H9 (cell line): ENCODE measurements around the gene DGCR8. TPM values are rescaled to one million over a fixed set of nuclear protein-coding genes. Genes with fewer than 3 reads are reported as not detected.

Experiments
- DNase-seq: peaks from one replicate; pipeline ENCODE4 v3.0.0-alpha.2; 2017
- H2AFZ ChIP-seq: one replicate; pipeline ENCODE4 v1.6.1; 2013; ENCODE audit warnings: mild to moderate bottlenecking, low read length, control low read depth, moderate library complexity
- H2AK5ac ChIP-seq: 2 replicates; pipeline ENCODE4 v1.6.1; 2013; ENCODE audit warnings: low read length, control low read depth, mixed read lengths; ENCODE audit not compliant: insufficient read length
- H2BK120ac ChIP-seq: one replicate; pipeline ENCODE4 v1.6.1; 2013; ENCODE audit warnings: low read depth, mild to moderate bottlenecking, low read length, control low read depth, inconsistent platforms; ENCODE audit not compliant: poor library complexity, severe bottlenecking
- H2BK12ac ChIP-seq: 2 replicates; pipeline ENCODE4 v1.6.1; 2013; ENCODE audit warnings: low read length, control low read depth, mixed read lengths, low read depth; ENCODE audit not compliant: insufficient read length
- H2BK15ac ChIP-seq: 2 replicates; pipeline ENCODE4 v1.6.1; 2013; ENCODE audit warnings: low read depth, low read length, control low read depth
- H2BK20ac ChIP-seq: one replicate; pipeline ENCODE4 v1.6.1; 2013; ENCODE audit warnings: low read depth, mild to moderate bottlenecking, low read length, control low read depth, inconsistent platforms; ENCODE audit not compliant: poor library complexity, severe bottlenecking
- H2BK5ac ChIP-seq: 2 replicates; pipeline ENCODE4 v1.6.1; 2013; ENCODE audit warnings: low read length, control low read depth, mixed read lengths; ENCODE audit not compliant: insufficient read length
- H3K14ac ChIP-seq: 2 replicates; pipeline ENCODE4 v1.6.1; 2013; ENCODE audit warnings: low read length, control low read depth; ENCODE audit not compliant: insufficient read depth
- H3K18ac ChIP-seq: 2 replicates; pipeline ENCODE4 v1.6.1; 2013; ENCODE audit warnings: low read depth, mild to moderate bottlenecking, mixed read lengths, low read length, control low read depth; ENCODE audit not compliant: insufficient read length
- H3K23ac ChIP-seq: 2 replicates; pipeline ENCODE4 v1.6.1; 2013; ENCODE audit warnings: low read length, control low read depth, mixed read lengths, low read depth; ENCODE audit not compliant: insufficient read length
- H3K23me2 ChIP-seq: 2 replicates; pipeline ENCODE4 v1.6.1; 2013; ENCODE audit warnings: low read depth, mild to moderate bottlenecking, mixed read lengths, low read length, control low read depth; ENCODE audit not compliant: insufficient read length, poor library complexity, severe bottlenecking
- H3K27ac ChIP-seq: 2 replicates; pipeline ENCODE4 v1.5.1; 2013; ENCODE audit warnings: low read length, control low read depth, mixed read lengths, low read depth; ENCODE audit not compliant: insufficient read length
- H3K27me3 ChIP-seq: 2 replicates; pipeline ENCODE4 v1.6.1; 2013; ENCODE audit warnings: low read length, control low read depth, inconsistent platforms; ENCODE audit not compliant: insufficient read depth
- H3K4ac ChIP-seq: 2 replicates; pipeline ENCODE4 v1.6.1; 2013; ENCODE audit warnings: low read depth, mild to moderate bottlenecking, control low read depth, inconsistent platforms, low read length, moderate library complexity
- H3K4me1 ChIP-seq: 2 replicates; pipeline ENCODE4 v1.6.1; 2013; ENCODE audit warnings: low read length, control low read depth, inconsistent platforms; ENCODE audit not compliant: insufficient read depth
- H3K4me2 ChIP-seq: 2 replicates; pipeline ENCODE4 v1.6.1; 2013; ENCODE audit warnings: low read length, control low read depth, mixed read lengths; ENCODE audit not compliant: insufficient read length, insufficient read depth
- H3K56ac ChIP-seq: 2 replicates; pipeline ENCODE4 v1.6.1; 2013; ENCODE audit warnings: low read depth, mild to moderate bottlenecking, mixed read lengths, low read length, control low read depth; ENCODE audit not compliant: insufficient read length
- H3K79me1 ChIP-seq: 2 replicates; pipeline ENCODE4 v1.6.1; 2013; ENCODE audit warnings: low read depth, mild to moderate bottlenecking, moderate library complexity, low read length, control low read depth, inconsistent platforms; ENCODE audit not compliant: insufficient read depth, poor library complexity, severe bottlenecking
- H3K79me2 ChIP-seq: 2 replicates; pipeline ENCODE4 v1.6.1; 2013; ENCODE audit warnings: low read length, control low read depth, inconsistent platforms; ENCODE audit not compliant: insufficient read depth
- H3K9ac ChIP-seq: 2 replicates; pipeline ENCODE4 v1.6.1; 2013; ENCODE audit warnings: low read length, control low read depth, mixed read lengths; ENCODE audit not compliant: insufficient read length; ENCODE audit errors: extremely low read depth
- H3K9me3 ChIP-seq: one replicate; pipeline ENCODE4 v1.6.1; 2013; ENCODE audit warnings: low read depth, low read length, inconsistent platforms; ENCODE audit not compliant: control insufficient read depth
- H3T11ph ChIP-seq: one replicate; pipeline ENCODE4 v1.6.1; 2013; ENCODE audit warnings: mild to moderate bottlenecking, low read length, control low read depth, inconsistent platforms
- H4K20me1 ChIP-seq: one replicate; pipeline ENCODE4 v1.6.1; 2013; ENCODE audit not compliant: control insufficient read depth, insufficient read length, insufficient read depth
- H4K5ac ChIP-seq: 2 replicates; pipeline ENCODE4 v1.6.1; 2013; ENCODE audit warnings: low read depth, mild to moderate bottlenecking, mixed read lengths, low read length, control low read depth; ENCODE audit not compliant: insufficient read length
- H4K8ac ChIP-seq: replicated peaks from 2 replicates; pipeline ENCODE4 v1.6.1; 2013; ENCODE audit warnings: low read length, control low read depth, mixed read lengths, low read depth; ENCODE audit not compliant: insufficient read length
- H4K91ac ChIP-seq: 2 replicates; pipeline ENCODE4 v1.6.1; 2013; ENCODE audit warnings: low read depth, mild to moderate bottlenecking, moderate library complexity, mixed read lengths, low read length, control low read depth; ENCODE audit not compliant: insufficient read length
- H3K27ac Mint-ChIP-seq, 3 experiments: 2 replicates in 2 of 3; 3 replicates in 1 of 3; pipeline ENCODE4 v1.8.0; 2020 to 2021; ENCODE audit warnings: mixed read lengths in 3 of 3, mild to moderate bottlenecking in 1 of 3, moderate library complexity in 1 of 3
- H3K27me3 Mint-ChIP-seq: 2 replicates; pipeline ENCODE4 v1.8.0; 2021; ENCODE audit warnings: low read depth, mild to moderate bottlenecking, moderate library complexity, mixed read lengths
- H3K36me3 Mint-ChIP-seq, 3 experiments: 2 replicates in 2 of 3; 3 replicates in 1 of 3; pipeline ENCODE4 v1.8.0; 2020 to 2021; ENCODE audit warnings: low read depth in 3 of 3, mixed read lengths in 3 of 3; ENCODE audit not compliant: insufficient read depth in 1 of 3
- H3K4me1 Mint-ChIP-seq, 2 experiments: 2 replicates each; pipeline ENCODE4 v1.8.0; 2020; ENCODE audit warnings: mixed read lengths in 2 of 2
- H3K4me3 Mint-ChIP-seq, 2 experiments: 2 replicates in 1 of 2; 3 replicates in 1 of 2; pipeline ENCODE4 v1.8.0; 2020 to 2021; ENCODE audit warnings: mild to moderate bottlenecking in 2 of 2, mixed read lengths in 2 of 2, moderate library complexity in 1 of 2
- H3K9me3 Mint-ChIP-seq, 2 experiments: 2 replicates in 1 of 2; 3 replicates in 1 of 2; pipeline ENCODE4 v1.8.0; 2020; ENCODE audit warnings: mild to moderate bottlenecking in 2 of 2, mixed read lengths in 2 of 2, moderate library complexity in 1 of 2
- CTCF ChIP-seq: fragments of 200-600 bp; sonication (generic); conservative IDR thresholded peaks from 3 replicates; pipeline ENCODE4 v1.8.0; 2021; ENCODE audit warnings: antibody characterized with exemption, mild to moderate bottlenecking
- WGBS: extraction: QIAGEN DNeasy Blood & Tissue Kit; methylation state at CpG from one replicate; pipeline ENCODE4 v1.1.7; 2013; ENCODE audit warnings: missing lambda C conversion rate, low lambda C conversion rate, mixed read lengths; ENCODE audit not compliant: insufficient read length; ENCODE audit errors: extremely low coverage; 5-methylcytosine and 5-hydroxymethylcytosine counted together
- total RNA-seq: library from RNA; stranded (reverse); gene quantifications from 2 replicates; pipeline ENCODE4 v1.2.1, GENCODE V29; 2021

The DGCR8 gene
- total RNA-seq, 1 experiment from 2014 or later: 74.5 TPM

- Histone ChIP-seq H2AK5ac (no peak overlapping the region), H2BK20ac (no peak overlapping the region), H4K5ac (no peak overlapping the region), H3K79me1 (peaks cover 22% of the 10 kb centered on the region), H3K4me1 (peaks cover 2% of the 10 kb centered on the region; the same call in 1 of the 2 replicates), H3T11ph (no peak overlapping the region), H3K56ac (no peak overlapping the region), H3K4me2 (no peak overlapping the region), H3K79me2 (peaks cover 35% of the 10 kb centered on the region), H2BK5ac (no peak overlapping the region), H3K27ac (no peak overlapping the region), H2BK120ac (no peak overlapping the region), H3K9me3 (no peaks in the 10 kb centered on the region), H3K9ac (no peak overlapping the region), H3K27me3 (no peaks in the 10 kb centered on the region), H4K91ac (no peak overlapping the region), H4K8ac (no peak overlapping the region), H3K23me2 (peaks cover 8% of the 10 kb centered on the region), H3K23ac (no peak overlapping the region), H2BK15ac (no peak overlapping the region), H3K18ac (no peak overlapping the region), H4K20me1 (peaks cover 6% of the 10 kb centered on the region), H3K4ac (no peak overlapping the region), H2AFZ (no peak overlapping the region), H2BK12ac (no peak overlapping the region), H3K14ac (no peak overlapping the region)
- H3K4me3 Mint-ChIP-seq: peak overlapping the region in 1 of 2 experiments; percentile 2; a peak in 3 of 5 replicates
- peaks cover 40 to 71% (median 59%) of the 10 kb centered on the region in 3 experiments; a peak in 6 of 7 replicates for H3K36me3 Mint-ChIP-seq
- no peaks in the 10 kb centered on the region for H3K27me3 Mint-ChIP-seq
- DNase-seq: peak; percentile 83
- H3K9me3 Mint-ChIP-seq: no peaks in the 10 kb centered on the region
- H3K4me1 Mint-ChIP-seq: peaks cover 37 to 46% of the 10 kb centered on the region in 2 experiments
- peak overlapping the region; percentile 34 to 86 (median 67); a peak in 5 of 7 replicates for H3K27ac Mint-ChIP-seq
- no CpG with 5 or more reads among the region's 23 CpGs for WGBS
- TF ChIP-seq CTCF: peak; percentile 67
These were observed 4.7 kb downstream of the DGCR8 start for GRCh38 chr22:20084547-20085413.
